HG03378 (cell line): Measurements from ENCODE around the gene TMEM221.

Experiments used
- ATAC-seq: cut with Tn5 transposase; IDR thresholded peaks from one replicate; pipeline ENCODE4 v1.9.1; 2021; ENCODE audit warnings: mild to moderate bottlenecking, moderate library complexity; ENCODE audit not compliant: unreplicated experiment

The TMEM221 gene

DNA sequence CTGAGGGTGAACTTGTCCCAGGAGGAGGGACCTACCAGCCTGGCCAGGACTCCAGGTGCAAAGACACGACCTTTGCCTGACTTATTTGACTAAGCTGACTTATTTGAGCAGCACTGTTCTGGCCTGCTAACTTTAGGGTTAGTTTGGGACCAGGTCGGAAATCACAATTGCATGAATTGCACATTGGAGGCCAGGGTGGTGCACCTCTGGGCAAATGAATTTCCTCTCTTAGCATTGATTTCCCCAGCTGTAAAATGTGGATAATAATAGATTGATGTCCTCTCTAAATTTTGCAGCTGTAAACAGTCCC is 41.6 kb downstream of the TMEM221 start:
- ATAC-seq: no peak

GRCh38 chr19:17406046-17406886 is 42.2 kb downstream of the TMEM221 start:
- peak; percentile 3 for ATAC-seq

GRCh38 chr19:17405250-17406045 is 43.0 kb downstream of the TMEM221 start, which contains the start of gene BST2:
BST2 (minus strand) TSS chr19:17405630; CDS start chr19:17405575, 55 bp downstream.
- peak; percentile 71 for ATAC-seq

DNA sequence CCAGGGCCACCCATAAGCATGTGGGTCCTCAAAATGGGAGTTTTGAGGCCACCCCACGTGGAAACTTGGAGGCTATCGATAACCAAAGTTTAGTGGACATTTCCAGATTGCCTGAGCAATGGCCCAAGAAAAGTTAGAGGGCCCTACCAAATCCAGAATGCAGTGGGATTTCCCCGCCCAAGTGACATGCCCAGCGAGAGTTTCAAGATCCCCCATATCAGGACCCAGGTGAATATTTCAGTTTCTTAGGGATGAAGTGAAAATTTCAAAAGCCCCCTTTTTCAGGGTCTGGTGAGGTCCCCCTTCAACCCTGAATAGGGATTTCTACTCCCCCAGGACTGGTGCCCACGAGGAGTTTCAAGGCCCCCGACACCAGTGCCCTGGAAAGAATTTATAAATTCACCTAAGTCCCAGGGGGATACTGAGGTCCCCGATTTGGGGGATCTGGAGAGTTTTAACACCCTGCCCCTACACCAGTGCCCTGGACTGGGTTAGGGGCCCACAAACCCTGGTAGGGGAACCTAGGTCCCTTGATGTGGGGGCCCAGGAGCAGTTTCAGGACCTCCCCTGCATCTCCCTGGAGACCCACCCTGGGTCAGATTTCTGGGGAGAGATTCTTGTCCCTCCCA is 43.7 kb downstream of the TMEM221 start:
- peak; percentile 23 for ATAC-seq

DNA sequence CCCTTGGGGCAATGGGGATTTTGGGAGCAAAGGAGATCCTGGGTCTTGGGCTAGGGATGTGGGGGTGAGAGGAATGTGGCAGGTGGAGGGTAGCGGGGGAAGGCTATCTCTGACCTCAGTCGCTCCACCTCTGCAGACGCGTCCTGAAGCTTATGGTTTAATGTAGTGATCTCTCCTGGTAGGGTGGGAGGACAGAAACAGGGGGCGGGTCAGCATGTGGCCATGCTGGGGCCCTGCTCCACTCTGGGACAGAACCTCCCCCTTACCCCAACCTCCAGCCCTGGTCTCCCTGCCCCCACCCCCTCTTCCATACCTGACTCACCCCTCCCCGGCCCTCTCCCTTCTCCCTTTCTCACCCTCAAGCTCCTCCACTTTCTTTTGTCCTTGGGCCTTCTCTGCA is 44.5 kb downstream of the TMEM221 start:
- no peak for ATAC-seq

GRCh38 chr19:17402982-17403855 is 45.2 kb downstream of the TMEM221 start:
- no peak for ATAC-seq

DNA sequence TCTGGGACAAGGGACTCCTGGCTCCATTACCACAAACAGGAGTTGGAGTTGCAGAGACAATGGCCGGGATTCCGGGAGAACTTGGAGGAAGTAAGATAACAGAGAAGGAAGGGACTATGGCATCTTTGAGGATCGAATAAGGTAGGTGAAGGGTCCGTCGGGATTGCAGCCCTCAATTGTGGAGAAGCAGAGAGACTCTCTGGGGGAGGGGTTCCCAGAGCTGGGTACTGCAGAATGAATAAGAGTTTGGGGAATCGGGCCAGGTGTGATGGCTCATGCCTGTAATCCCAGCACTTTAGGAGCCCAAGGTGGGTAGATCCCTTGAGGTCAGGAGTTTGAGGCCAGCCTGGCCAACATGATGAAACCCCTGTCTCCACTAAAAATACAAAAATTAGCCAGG is 46.8 kb downstream of the TMEM221 start:
- no peak for ATAC-seq

GRCh38 chr19:17398902-17399527 is 49.5 kb downstream of the TMEM221 start:
- no peak for ATAC-seq

DNA sequence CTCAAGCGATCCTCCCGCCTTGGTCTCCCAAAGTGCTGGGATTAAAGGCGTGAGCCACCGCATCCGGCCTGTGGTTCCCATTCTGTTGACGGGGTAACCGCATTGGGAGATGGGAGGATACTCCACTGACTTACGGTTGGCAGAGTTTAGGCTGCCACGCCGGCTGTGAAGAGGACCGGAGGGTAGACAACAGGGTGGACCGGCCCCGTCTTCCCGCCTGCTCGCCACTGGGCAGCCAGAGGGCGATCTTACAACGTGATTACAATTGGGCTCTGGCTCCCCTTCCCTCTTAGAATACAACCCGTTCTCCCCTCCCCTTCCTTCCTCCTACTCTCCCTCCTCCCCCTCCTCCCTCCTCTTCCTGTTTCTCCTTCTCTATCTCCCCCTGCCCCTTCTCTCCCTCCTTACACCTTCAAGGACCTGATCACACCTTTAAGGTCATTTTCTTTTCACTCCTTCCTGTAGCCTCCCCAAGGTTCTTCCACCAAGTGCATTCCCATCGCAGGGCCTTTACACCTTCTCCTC is 53.5 kb downstream of the TMEM221 start:
- ATAC-seq: no peak

DNA sequence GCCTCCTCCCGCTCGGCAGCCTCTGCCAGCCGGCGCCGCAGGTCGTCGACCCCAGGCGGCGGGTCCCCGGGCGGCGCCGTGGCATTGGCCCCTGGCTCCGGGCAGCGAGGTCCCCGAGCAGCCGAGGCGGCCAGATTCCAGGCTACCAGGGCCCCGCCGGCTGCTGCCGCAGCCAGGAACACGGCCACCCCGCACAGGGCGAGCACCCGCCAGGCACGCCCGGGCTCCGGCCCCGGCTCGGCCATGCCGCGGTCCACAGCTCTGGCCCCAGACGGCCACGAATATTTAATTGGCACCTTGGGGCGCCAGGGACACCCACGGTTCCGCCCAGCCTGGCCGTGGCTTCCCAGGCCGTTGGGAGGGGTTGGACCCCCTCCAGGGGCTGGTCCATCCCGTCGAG is 54.6 kb downstream of the TMEM221 start, which contains the start of gene CCDC194:
TSS of gene CCDC194 (minus strand) at position 283 of the 400 bp plus-strand sequence. CDS start at position 245, 38 bp downstream.
- ATAC-seq: no peak

DNA sequence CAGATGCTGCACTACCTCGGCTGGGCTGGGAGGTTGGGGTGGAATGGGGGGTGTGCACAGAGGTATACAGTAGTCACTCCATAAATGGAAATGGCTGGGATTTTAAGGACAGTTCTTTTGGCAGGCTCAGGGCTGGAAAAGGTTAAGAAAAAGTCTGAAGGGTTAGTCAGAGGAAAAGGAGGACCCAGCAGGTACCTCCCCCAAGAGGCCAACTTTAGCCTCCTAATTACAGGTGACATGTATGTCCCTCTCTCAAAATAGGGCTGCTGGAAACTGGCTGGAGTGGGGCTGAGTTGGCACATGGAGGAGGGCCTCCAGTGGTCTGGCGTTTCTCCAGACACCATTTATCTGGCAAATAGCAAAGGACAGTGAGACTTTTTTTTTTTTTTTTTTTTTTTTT is 55.5 kb downstream of the TMEM221 start:
- ATAC-seq: no peak

DNA sequence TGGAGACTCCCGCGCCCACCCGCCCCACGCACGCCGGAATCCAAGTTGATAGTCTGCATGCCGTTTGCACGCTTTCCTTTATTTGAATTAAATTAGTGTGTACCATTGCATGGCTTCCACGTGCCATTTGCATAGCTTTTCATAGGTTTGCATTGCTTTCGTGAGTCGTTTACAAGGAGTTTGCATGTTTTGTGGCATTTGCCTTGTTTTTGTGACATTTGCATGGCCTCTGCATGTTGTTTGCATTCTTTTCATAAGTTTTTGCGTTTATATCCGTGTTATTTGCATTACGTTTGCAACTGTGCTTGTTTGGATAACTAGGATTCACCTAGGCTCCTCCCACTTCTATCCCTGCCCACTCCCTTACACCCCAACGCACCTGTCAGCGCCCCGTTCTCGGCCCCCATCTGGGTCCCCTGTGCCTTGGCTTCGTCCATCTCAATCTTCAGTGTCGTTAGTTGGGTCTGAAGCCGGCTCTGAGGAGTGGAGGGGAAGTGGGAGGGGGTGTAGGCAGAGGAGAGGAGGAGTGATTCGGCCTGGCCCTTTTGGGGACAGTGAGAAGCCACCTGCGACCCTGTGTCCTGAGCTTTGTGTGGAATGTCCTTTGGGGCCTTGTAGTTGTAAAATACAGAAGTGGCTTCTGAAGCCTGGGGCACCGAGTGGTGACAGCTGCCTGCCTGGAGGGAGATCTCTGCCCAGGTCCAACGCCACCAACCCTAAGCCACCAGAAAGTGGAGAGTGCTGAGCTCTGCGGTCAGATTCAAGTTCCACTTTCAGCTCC is 56.9 kb downstream of the TMEM221 start:
- peak; percentile 18 for ATAC-seq

GRCh38 chr19:17390665-17391370 is 57.6 kb downstream of the TMEM221 start:
- peak; percentile 64 for ATAC-seq

DNA sequence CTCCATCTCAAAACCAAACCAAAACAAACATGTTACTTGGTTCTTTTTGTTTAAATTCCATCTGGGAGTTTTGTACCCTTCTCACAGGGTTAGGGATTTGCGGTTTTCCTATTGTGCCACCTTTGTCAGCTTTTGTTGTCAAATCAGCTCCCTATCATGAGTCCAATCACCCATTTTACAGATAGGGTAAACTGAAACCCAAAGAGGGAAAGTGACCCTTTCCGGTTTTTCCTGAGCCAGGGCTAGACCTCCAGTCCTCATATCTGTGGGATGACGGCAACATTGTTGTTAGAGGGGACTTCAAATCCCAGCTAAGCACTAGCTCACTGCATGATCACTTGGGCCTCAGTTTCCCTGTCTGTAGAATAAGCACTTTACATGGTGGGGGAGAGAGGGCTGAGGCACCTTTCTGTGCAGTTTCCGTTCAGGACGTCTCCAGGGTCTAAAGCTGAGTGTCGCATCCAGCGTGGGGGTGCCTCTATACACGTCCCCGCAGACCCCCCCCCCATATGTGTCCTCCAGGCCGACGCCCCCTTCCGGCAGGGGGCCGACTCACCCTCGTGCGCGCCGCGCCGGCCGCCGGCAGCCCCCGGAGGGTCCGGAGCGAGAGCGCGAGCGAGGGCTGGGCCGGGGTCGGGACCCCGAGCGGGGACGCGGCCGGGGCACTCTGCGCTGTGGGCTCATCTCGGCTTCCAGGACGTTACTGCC is 58.4 kb downstream of the TMEM221 start:
- ATAC-seq: no peak

DNA sequence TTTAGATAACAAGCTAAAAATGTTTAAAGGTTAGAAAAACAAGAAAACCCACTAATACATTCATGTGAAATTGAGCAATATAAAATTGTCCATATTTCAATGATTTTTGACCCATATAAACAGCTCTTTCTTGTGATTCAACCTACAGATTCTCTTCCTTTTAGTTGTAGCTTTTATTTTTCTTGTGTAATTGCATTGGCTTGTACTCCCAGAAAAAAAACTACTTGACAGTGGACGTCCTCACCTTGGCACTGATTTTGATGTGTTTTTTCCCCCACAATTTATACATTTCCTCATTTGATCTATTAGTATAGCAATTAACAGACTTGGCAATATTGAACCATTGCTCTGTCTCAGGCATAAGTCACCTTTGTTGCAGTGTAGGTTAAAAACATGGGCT is 59.2 kb downstream of the TMEM221 start:
- ATAC-seq: no peak

- no peak for ATAC-seq
These were observed 62.4 kb downstream of the TMEM221 start for GRCh38 chr19:17385878-17386611.
